Renal cortex interstitium (tissue), 11 donors: ENCODE data around the gene ZDHHC14. TPM values are rescaled to one million over a fixed set of nuclear protein-coding genes. Genes with fewer than 3 reads are reported as not detected.
A peak's percentile ranks its signal among the peaks of the same experiment; 100 is the strongest.

Source experiments
- DNase-seq, 11 donors: peaks; one replicate each; pipeline ENCODE4 v3.0.0-alpha.2; 2013; ENCODE audit warnings: low read depth in 9 of 11, low spot score in 4 of 11; ENCODE audit errors: extremely low read depth in 1 of 11
- polyA plus RNA-seq, 3 donors: library from polyadenylated mRNA; unstranded; fragments of 120-200 nt; gene quantifications; one replicate each; pipeline ENCODE4 v1.2.1, GENCODE V29; 2013; ENCODE audit not compliant: insufficient read length in 3 of 3

Gene ZDHHC14
- polyA plus RNA-seq, 3 donors, result 14.8 to 22.4 (median 17.9) TPM

DNA sequence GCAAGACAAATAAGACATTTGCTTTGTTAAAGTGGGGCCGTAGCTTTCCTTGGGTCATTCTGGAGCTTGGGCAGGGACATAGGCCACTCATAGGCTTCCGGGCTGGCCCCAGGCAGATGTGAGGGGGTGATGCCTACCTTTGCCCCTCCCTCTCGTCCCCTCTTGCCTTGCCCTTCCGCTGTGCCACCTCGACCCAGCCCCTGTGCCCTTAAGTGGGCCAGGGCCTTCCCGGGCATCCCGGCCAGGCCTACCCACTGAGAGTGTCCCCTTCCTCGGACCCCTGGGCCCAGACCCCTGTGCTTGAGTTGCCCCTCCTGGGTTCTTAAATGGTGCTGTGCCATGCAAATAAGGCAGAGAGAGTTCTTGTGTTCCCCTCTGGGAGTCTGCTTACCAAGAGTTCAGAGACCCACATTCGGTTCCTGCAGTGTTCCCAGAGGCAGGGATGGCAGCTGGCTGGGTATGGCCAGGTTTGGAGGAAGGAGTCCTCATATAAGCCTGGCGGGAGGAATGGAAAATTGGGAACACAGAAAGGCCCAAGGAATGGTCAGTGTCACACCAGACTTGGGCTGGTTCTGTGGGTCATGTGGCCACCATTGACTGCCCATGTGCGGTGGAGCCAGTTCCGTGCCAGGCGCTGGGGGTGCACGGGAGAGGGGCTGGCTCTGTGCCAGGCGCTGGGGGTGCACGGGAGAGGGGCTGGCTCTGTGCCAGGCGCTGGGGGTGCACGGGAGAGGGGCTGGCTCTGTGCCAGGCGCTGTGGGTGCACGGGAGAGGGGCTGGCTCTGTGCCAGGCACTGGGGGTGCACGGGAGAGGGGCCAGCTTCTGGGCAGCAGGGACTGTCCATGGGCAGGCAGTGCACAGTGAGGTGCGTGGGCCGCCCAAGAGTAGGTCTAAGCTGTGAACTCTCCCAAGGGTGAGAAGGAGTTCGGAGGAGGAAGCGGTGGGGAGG, 268.6 kb downstream of the ZDHHC14 start:
- DNase-seq, result no peak

DNA sequence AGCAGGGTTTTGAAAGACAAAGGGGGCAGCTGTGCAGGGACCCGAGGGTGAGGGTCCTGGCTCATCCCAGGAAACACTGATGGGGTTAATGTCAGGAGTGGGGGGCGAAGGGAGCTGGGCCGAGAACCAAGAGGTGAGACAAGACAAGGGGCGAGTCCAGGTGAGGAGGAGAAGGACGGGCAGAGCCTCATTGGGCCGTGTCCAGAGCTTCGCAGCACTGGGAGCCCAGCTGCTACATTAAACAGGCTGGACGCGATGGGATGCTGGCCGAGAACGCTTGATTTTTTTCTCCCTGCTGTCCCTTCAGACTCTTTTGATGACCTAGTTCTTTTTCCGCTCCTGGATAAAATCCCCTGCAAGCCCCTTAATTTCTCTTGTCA, 269.3 kb downstream of the ZDHHC14 start:
- DNase-seq, result no peak

DNA sequence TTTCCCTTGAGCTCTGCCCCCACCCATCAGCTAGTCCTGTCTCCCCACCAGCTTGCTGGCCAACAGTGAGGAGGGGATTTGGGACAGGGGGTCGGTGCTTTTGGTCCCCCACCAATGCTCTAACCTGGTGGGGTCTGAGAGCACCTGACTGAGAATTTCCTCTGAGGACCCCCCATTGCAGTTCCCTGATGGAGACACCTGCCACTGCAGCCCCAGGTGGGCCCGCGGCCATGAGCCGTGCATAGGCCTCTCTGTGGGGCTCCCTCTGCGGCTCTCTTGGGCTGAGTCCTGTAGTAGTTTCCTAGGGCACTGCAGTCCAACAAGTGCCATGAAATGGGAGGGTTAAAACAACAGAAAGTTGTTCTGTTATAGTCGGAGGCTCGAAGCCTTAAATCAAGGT, 269.8 kb downstream of the ZDHHC14 start:
- DNase-seq, result no peak

DNA sequence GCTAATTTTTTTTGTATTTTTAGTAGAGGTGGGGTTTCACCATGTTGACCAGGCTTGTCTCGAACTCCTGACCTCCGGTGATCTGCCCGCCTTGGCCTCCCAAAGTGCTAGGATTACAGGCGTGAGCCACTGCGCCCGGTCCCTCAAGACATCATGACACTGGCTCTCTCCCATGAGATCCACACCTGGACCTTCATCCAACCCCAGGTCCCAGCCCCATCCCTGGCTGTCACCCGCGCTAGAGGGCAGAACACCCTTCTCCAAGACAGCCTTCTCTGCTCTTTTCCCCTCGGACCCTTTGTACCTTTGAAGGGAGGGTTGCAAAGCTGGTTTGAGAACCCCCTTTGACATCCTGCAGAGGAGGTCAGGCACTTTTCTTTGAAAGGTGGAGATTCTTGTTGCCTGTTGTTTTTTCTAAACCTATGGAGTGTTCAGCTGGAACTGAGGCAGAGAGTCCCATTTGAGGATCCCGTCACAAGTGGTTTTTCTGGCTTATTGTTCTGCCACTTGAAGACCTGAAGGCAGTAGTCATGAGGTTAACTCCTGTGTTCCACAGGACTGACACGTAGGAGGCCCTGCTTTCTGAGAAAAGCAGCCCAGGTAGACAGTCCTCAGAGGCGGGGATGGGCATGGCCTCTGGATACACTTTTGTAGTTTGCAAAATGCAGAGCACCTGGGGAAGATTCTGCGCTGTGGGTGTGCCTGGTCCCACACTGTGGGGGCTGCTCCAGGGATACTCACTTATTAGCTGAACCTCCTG, 270.9 kb downstream of the ZDHHC14 start:
- no peak for DNase-seq

DNA sequence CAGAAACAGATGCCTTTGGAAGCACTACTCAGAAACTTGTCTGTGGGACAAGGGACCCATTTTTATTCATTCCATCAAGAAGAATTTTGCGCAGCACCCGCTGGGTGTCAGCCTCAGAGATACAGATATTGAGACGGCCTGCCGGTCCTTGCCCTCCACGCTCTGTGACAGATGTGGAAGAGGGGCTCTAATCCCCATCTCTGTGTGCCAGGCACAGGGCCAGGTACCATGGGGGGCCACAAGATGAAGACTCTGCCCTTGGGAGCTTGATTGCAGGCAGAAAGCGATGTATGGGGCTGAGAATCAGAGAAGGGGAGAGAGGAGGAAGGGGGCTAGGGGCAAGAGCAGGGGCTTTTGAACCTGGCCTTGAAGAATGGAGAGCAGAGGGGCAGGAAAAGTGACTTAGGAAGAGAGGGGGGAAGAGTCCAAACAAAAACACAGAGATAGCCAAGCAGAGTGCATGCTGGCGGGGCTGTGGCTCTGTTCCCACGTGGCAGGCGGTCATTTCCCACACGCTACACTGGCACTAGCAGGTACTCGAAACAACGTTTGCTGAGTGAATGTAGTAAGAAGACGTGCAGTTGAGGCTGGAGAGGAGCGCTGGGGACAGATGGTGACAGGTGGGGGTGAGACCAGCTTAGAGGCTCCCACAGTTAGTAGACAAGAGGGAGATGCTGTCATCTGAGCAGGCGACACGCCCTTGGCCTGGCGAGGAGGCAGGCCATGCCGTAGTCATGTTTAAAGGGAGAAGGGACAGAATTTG, 271.8 kb downstream of the ZDHHC14 start:
- DNase-seq, result no peak

DNA sequence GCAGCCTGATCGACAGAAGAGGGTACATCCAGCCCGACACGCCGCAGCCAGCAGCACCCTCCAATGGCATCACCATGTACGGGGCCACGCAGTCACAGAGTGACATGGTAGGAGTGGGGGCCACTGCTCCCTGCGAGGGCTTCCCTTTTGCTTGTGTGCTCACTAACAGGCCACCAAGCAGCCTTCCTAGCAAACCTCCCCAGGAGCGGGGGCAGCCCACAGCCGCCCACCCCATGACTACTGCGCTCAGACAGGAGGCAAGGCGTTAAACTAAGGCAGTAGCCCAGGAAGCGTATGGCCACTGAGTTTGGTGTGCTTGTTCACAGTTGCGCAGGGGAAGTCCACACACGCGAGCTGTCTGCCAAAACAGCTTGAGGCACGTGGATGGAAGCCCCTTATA, 272.5 kb downstream of the ZDHHC14 start:
- DNase-seq, result no peak

DNA sequence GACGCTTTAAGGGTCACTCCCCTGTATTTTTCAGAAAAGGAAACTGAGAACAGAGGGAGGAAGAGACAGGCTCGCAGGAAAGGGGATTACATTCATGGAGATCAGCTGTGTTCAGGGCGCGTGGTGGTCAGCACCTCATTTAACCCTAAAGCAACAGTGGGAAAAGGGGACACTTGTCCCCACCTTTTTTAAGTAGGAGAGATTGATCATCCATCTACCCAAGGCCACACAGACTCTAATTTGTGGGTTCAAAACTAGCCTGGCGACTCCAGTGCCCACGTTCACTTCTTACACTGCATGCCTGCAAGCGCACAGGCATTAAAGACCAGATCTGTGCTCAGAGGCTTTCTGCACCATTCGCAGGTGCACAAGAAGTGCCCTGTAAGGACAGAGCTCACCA, 274.1 kb downstream of the ZDHHC14 start:
- DNase-seq, result no peak

DNA sequence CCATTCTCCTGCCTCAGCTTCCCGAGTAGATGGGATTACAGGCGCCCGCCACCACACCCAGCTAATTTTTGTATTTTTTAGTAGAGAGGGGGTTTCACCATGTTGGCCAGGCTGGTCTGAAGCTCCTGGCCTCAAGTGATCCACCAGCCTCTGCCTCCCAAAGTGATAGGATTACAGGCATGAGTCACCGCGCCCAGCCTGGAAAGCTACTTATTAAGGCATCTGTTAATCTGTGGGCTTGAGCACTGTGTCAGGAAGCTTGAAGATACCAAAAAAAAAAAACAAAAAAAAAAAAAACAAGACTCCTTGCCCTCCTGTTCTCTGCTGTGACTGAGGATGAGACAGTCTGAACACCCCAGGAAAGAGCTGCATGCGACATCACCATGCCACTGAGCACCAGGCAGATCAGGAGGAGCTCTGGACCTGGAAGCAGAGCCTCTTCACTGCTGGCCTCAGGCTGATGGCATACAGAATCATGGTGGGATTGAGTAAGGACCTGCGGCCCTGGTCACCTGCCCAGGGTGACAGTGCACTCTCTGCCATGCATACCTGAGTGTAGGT, 275.5 kb downstream of the ZDHHC14 start:
- no peak for DNase-seq

DNA sequence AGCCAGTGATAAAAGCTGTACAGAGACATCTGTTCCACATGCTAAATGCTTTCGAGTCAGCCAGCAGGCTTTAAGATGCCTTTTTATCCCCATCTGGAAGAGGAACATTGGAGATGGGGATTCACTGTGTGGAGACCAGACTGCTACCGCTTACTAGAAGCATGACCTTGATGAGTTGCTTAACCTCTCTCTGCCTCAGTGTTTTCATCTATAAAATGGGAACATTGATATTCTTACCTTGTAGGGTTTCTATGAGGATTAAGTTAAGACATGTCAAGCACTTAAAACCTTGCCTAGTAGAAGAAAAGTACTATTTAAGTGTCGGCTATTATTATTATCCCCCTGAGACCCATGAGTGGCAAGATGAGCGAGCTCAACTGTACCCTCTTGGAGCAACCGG, 276.8 kb downstream of the ZDHHC14 start:
- no peak for DNase-seq

DNA sequence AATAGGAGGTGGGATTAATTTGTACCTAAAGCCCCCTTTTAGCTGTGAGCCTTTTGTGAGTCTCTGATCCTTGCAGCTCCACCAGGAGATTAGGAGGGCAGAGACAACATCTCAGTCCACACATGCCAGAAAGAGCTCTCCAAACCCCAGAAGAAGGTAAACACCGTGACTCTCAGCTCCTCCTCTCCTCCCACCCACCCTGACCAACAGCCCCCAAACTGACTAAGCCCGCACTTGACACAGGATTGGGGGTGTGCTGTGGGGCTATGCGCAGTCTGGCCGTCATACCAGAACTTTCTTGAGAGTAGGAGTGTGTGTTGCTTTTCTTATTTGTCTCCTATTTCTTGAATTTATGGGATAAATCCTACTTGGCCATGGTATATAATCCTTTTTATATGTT, 277.3 kb downstream of the ZDHHC14 start:
- no peak for DNase-seq

DNA sequence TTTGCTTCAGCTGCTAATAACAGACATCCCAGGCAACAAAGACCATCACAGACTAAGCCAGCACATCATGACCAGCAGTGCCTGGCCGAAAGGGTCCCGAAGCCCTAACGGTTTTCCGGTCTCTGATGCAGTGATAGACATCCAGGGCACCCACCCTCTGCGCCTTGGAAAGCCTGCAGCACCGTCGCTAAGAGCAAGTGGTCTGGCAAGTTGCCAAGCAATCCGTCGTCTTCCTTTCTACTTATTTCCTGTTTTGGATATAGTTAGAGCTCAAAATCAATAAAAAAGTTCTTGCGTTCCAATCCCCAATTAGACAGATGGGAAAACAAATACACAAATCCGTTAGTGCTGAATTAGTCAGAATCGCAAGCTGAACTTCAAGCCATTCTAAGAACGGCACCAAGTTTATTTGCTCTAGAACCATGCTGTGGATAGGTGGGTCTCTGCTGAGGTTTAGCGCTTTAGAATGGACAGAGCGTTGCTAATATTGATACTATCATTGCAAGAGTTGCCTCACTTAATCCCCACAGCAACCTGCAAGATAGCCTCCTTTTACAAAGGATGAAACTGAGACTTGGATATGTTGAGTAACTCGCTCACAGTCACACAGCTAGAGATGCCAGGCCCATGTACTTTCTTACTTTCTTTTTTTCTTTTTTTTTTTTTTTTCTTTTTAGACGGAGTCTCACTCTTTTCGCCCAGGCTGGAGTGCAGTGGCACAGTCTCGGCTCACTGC, 278.7 kb downstream of the ZDHHC14 start:
- no peak for DNase-seq

DNA sequence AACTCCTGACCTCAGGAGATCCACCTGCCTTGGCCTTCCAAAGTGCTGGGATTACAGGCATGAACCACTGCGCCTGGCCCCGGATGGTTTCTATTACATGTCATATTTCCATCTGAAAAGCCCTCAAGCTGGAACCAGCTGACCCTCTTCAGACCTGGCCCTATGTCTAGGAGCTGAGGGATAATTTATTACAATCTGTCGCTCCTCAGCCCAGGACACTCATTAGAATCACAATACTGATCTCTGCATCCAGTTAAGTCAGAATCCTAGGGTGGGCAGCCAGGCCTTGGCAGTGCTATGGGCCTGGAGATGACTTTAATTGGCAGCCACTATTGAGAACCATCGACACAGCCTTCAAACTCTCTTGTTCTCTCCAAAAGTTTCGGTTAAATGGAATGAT, 279.4 kb downstream of the ZDHHC14 start:
- no peak for DNase-seq

DNA sequence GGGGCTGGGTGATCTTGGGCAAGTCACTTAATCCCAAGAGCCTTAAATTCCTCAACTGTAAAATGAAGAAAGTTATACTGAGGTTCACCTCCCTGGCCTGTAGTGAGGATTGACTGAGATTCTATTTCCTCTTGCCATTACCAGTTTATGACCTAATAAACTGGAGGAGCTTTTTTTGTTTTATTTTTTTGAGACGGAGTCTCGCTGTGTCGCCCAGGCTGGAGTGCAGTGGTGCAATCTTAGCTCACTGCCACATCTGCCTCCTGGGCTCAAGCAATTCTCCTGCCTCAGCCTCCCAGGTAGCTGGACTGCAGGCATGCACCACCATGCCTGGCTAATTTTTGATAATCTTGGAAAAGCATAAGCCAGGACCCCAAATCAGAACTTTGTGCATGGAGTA, 280.7 kb downstream of the ZDHHC14 start:
- DNase-seq, result no peak

DNA sequence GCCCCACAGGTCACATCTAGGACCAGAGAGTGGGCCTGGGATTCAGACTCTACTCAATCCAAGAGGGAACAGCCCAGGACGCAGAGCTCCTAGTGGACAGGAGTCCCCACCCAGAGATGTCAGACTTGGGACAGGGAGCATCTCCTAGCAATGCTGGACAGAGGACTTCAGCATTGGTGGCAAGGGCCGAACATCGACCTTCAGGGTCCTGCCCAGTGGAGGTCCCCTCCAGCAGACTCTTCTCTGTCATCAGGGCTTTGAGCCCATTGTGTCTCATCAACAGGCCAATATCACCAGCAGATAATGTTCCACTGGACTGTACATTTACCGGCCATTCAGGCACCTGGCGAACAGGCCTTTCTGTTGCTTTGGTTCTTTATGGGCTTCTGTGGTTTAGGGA, 282.3 kb downstream of the ZDHHC14 start:
- DNase-seq, result no peak

DNA sequence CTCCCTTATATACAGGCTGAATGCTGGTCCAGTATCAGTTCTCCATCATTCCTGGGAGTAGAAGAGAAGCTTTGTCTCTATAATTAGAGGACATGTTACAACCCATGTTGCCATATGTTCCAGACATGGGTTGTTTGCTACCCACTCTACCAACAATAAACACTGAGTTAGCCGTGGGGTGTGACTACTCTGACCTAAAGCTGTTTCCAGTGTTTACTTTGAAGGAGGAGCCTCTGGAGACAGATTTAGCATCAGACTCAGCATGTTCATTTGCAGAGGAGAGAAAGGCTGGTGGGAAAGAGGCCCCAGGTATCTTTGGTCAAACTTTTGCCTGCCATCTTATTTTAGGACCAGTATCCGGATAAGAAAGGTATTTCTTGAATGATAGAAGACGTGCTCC, 284.2 kb downstream of the ZDHHC14 start:
- no peak for DNase-seq

DNA sequence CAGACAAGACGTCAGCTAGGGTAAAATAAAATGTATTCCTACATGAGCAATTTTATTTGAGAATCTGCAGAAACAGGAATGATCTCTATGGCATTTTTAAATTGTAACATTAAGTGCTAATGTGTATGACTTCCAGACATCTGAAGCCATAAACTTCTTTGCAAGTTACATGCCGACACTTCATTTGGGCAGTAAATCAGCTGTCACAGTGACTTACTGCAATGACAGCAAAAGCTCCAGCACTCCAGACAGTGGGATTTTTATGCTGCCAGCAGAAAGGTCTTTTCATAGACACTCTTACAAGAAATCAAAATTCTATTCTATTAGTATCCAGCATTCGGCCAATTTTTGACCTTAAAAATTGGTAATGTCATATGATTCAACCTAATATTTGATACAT, 285.7 kb downstream of the ZDHHC14 start:
- DNase-seq, result no peak

DNA sequence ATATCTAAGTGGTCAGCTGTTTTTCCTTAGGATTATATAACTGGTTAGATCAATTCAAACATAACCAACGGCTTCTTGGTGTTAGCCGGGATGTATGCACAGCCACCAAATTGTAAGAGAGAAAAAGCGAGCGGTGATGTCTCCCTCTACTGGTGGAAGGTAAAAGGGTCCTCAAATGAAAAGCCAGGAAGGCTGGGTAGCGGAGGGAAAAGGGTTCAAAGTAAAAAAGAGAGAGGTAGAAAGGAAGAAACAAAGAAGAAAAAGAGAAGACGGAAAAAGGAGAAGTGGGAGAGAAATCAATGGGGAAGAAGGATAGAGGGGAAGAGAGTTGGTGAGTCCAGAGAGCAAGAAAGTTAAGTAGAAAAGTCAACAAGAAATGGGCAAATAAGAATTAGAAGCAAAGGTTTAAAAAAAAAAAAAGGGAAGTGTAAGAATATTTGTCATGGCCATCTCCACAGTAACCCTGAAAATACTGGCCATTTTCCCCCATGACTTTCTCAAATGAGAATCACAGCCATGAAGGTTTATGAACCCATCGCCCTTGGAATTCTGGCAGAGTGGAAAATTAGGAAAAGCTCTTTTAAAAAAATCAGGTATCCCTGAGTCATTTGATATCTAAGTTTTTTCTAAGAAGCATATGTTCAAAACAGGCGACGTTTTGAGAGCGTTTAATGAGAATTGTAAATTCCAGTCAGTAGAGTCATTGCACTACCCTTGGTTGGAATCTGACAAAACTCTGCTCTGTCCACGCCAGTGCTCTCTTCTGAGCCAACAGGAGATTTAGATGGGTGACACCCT, 286.4 kb downstream of the ZDHHC14 start:
- DNase-seq, result peak in 10 of 11 donors; percentile 29 to 79 (median 70)

DNA sequence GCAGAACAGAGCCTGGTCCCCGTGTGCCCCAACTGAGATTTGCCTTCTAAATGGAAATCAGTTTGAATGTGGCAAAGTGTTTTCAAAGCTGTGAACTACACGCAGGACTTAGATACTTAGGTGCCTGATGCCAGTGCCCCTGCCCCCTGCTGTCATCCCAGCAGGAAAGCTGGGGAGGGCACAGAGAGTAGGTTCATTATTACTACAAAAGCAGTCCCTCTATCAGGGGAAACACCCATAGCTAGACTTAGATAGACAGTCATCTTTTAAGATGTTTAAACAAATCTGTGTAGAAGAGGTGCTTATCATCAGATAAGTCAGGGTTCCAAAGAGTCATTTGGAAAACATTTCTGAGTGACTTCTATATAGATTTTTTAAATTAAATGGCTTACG, 287.0 kb downstream of the ZDHHC14 start:
- no peak for DNase-seq
